Vagina (tissue), 2 donors: Measurements from ENCODE around the gene CCDC28A. TPM values are rescaled to one million over a fixed set of nuclear protein-coding genes. Genes with fewer than 3 reads are reported as not detected.
"Not testable (repeated sequence)": the region's sequence is repeated elsewhere in the genome, so short reads cannot be mapped to it uniquely, and the experiment has no call there.

Source experiments
- DNase-seq, 2 donors: peaks; one replicate each; pipeline ENCODE4 v3.0.0-alpha.2; 2017; ENCODE audit errors: extremely low spot score in 2 of 2
- H3K27ac ChIP-seq: fragments of 200-600 bp; sonication (generic); one replicate; pipeline ENCODE4 v1.5.1; 2019
- H3K27me3 ChIP-seq: fragments of 200-600 bp; sonication (generic); one replicate; pipeline ENCODE4 v1.5.1; 2019
- H3K36me3 ChIP-seq, 2 donors: fragments of 200-600 bp; sonication (generic); one replicate each; pipeline ENCODE4 v1.5.1; 2017 to 2019
- H3K4me1 ChIP-seq: fragments of 200-600 bp; sonication (generic); one replicate; pipeline ENCODE4 v1.5.1; 2019
- H3K4me3 ChIP-seq, 2 donors: fragments of 200-600 bp; sonication (generic); 1 replicate in 1 of 2; 2 replicates in 1 of 2; pipeline ENCODE4 v1.5.1; 2016 to 2019
- H3K9me3 ChIP-seq: fragments of 200-600 bp; sonication (generic); one replicate; pipeline ENCODE4 v1.5.1; 2019
- CTCF ChIP-seq, 3 experiments: fragments of 450-650 bp in 2 of 3; fragments of 200-600 bp in 1 of 3; sonication (generic) in 1 of 3; IDR thresholded peaks; one replicate each; pipeline ENCODE4 v1.5.1; 2017 to 2019; ENCODE audit warnings: antibody characterized with exemption in 3 of 3, mild to moderate bottlenecking in 2 of 3, moderate library complexity in 2 of 3
- POLR2A ChIP-seq, 2 donors: fragments of 450-650 bp; IDR thresholded peaks; one replicate each; pipeline ENCODE4 v1.6.1; 2017; ENCODE audit warnings: antibody characterized with exemption in 2 of 2, mild to moderate bottlenecking in 2 of 2, moderate library complexity in 2 of 2
- POLR2AphosphoS5 ChIP-seq, 2 donors: sonication (generic); formaldehyde crosslinking; IDR thresholded peaks; one replicate each; pipeline ENCODE4 v1.9.0; 2017; ENCODE audit warnings: antibody characterized with exemption in 2 of 2, mild to moderate bottlenecking in 2 of 2, low read depth in 1 of 2; ENCODE audit not compliant: insufficient read depth in 1 of 2
- intact Hi-C: fragments of 100-400 bp; cut with DNase I; formaldehyde crosslinking; loops from one replicate; pipeline ENCODE4 v1.15.1; 2023
- total RNA-seq: library from RNA; depleted of rRNA; stranded (reverse); fragments of >200 nt; gene quantifications from one replicate; pipeline ENCODE4 v1.2.3, GENCODE V29; 2016

Gene CCDC28A
- total RNA-seq, 1 donor from 2014 or later = 11.0 TPM

GRCh38 chr6:138728662-138729061 lies 44.9 kb upstream of the CCDC28A start:
- H3K4me3 ChIP-seq = no peak overlapping the region
- no peaks in the 10 kb centered on the region for H3K9me3 ChIP-seq
- H3K27me3 ChIP-seq = no peaks in the 10 kb centered on the region
- no peaks in the 10 kb centered on the region for H3K36me3 ChIP-seq
- no peaks in the 10 kb centered on the region for H3K4me1 ChIP-seq
- H3K27ac ChIP-seq = no peak overlapping the region
- TF ChIP-seq POLR2A (IDR thresholded peaks at IDR 0.05) (no peak), CTCF (IDR thresholded peaks at IDR 0.05) (no peak), POLR2AphosphoS5 (IDR thresholded peaks at IDR 0.05; ENCODE audit: insufficient read depth in 1 of 2, low read depth in 1 of 2) (no peak)
- DNase-seq = no peak
- intact Hi-C loops = no loop called here

- not testable (repeated sequence) for H3K27me3 ChIP-seq, H3K4me3 ChIP-seq, H3K27ac ChIP-seq, H3K4me1 ChIP-seq, H3K36me3 ChIP-seq, H3K9me3 ChIP-seq, DNase-seq
- intact Hi-C loops = loop anchor here (5.0 kb wide), 1 partner anchor 1613 kb away; no protein-coding TSS in a partner anchor
Measured at GRCh38 chr6:138730037-138730436, 43.5 kb upstream of the CCDC28A start.

- no peak for DNase-seq
Measured at GRCh38 chr6:138734585-138734984, 39.0 kb upstream of the CCDC28A start.

GRCh38 chr6:138736640-138737039 lies 36.9 kb upstream of the CCDC28A start:
- Histone ChIP-seq H3K27me3 (no peaks in the 10 kb centered on the region), H3K27ac (no peak overlapping the region), H3K4me3 (no peak overlapping the region), H3K9me3 (no peaks in the 10 kb centered on the region), H3K36me3 (no peaks in the 10 kb centered on the region), H3K4me1 (no peaks in the 10 kb centered on the region)
- intact Hi-C loops = no loop called here
- no peak for DNase-seq
- no peak for TF ChIP-seq CTCF (IDR thresholded peaks at IDR 0.05)
- no peak for TF ChIP-seq POLR2AphosphoS5 (IDR thresholded peaks at IDR 0.05; ENCODE audit: insufficient read depth in 1 of 2, low read depth in 1 of 2)
- TF ChIP-seq POLR2A (IDR thresholded peaks at IDR 0.05) = no peak

More at GRCh38 chr6:138734585-138734984, 39.0 kb upstream of the CCDC28A start:
- H3K27ac ChIP-seq = no peak overlapping the region
- no peak overlapping the region for H3K4me3 ChIP-seq
- no peaks in the 10 kb centered on the region for H3K36me3 ChIP-seq
- no peaks in the 10 kb centered on the region for H3K9me3 ChIP-seq
- intact Hi-C loops = loop anchor here (5.0 kb wide), 1 partner anchor 1617 kb away; no protein-coding TSS in a partner anchor
- no peaks in the 10 kb centered on the region for H3K27me3 ChIP-seq
- no peaks in the 10 kb centered on the region for H3K4me1 ChIP-seq
- TF ChIP-seq POLR2A (IDR thresholded peaks at IDR 0.05) (no peak), POLR2AphosphoS5 (IDR thresholded peaks at IDR 0.05; ENCODE audit: insufficient read depth in 1 of 2, low read depth in 1 of 2) (no peak), CTCF (IDR thresholded peaks at IDR 0.05) (no peak)

GRCh38 chr6:138752017-138752416 lies 21.6 kb upstream of the CCDC28A start:
- Histone ChIP-seq H3K9me3 (no peaks in the 10 kb centered on the region), H3K4me1 (no peaks in the 10 kb centered on the region), H3K36me3 (no peaks in the 10 kb centered on the region), H3K27me3 (no peaks in the 10 kb centered on the region), H3K27ac (no peak overlapping the region), H3K4me3 (no peak overlapping the region)
- intact Hi-C loops = no loop called here
- TF ChIP-seq POLR2AphosphoS5 (IDR thresholded peaks at IDR 0.05; ENCODE audit: insufficient read depth in 1 of 2, low read depth in 1 of 2) = no peak
- TF ChIP-seq POLR2A (IDR thresholded peaks at IDR 0.05) = no peak
- TF ChIP-seq CTCF (IDR thresholded peaks at IDR 0.05) = no peak
- no peak for DNase-seq
